Activated T-helper 17 cell treated with anti-CD3 and anti-CD28 coated beads, Interleukin-2, amount 50 U/mL, for 72 hours (primary cell): ENCODE data around the gene SLC9A9. TPM values are rescaled to one million over a fixed set of nuclear protein-coding genes. Genes with fewer than 3 reads are reported as not detected.
"Not testable (repeated sequence)": the region's sequence is repeated elsewhere in the genome, so short reads cannot be mapped to it uniquely, and the experiment has no call there.

Source experiments
- ATAC-seq: fragments of 150-1000 bp; cut with Tn5 transposase; replicated peaks from 2 replicates; pipeline ENCODE4 v1.10.0; 2021; ENCODE audit warnings: mild to moderate bottlenecking, moderate library complexity
- H3K27ac Mint-ChIP-seq: one replicate; pipeline ENCODE4 v1.8.0; 2022; ENCODE audit warnings: mixed read lengths
- H3K27me3 Mint-ChIP-seq: one replicate; pipeline ENCODE4 v1.8.0; 2022; ENCODE audit warnings: mixed read lengths
- H3K36me3 Mint-ChIP-seq: one replicate; pipeline ENCODE4 v1.8.0; 2022; ENCODE audit warnings: low read depth, mild to moderate bottlenecking, mixed read lengths
- H3K4me1 Mint-ChIP-seq: one replicate; pipeline ENCODE4 v1.8.0; 2022; ENCODE audit warnings: mixed read lengths
- H3K4me3 Mint-ChIP-seq: one replicate; pipeline ENCODE4 v1.8.0; 2022; ENCODE audit warnings: mild to moderate bottlenecking, mixed read lengths
- H3K9me3 Mint-ChIP-seq: one replicate; pipeline ENCODE4 v1.8.0; 2022; ENCODE audit warnings: mixed read lengths
- total RNA-seq, 2 donors: library from RNA; stranded (reverse); gene quantifications; one replicate each; pipeline ENCODE4 v1.2.3, GENCODE V29; 2022

SLC9A9 gene
- total RNA-seq, 2 donors from 2014 or later = 4.0 to 15.2 TPM

DNA sequence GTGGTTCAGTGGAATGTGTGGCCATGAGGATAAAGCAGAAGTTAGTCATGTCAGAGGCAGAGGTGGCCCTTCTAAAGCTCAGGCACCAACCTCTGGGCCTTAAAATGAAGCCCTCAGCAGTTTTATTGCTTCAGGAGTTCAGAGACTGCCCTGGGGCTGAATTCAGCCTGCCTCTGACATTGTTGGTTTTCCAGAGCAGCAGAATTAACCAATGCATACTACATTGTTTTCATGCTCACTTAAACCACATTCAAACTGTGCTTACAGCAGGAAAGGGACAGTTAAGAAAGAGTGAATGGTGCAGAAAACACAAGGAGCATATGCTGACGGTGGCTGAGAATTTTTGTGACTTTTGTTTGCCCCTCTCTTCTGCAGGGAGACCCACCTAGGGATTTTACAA lies 408.5 kb downstream of the SLC9A9 start:
- Mint-ChIP-seq H3K4me1 (peaks cover 13% of the 10 kb centered on the region), H3K4me3 (no peak overlapping the region), H3K36me3 (no peaks in the 10 kb centered on the region), H3K9me3 (no peaks in the 10 kb centered on the region), H3K27ac (no peak overlapping the region), H3K27me3 (no peaks in the 10 kb centered on the region)
- ATAC-seq = no peak

GRCh38 chr3:143437405-143437804 lies 410.9 kb downstream of the SLC9A9 start:
- H3K4me1 Mint-ChIP-seq = no peaks in the 10 kb centered on the region
- no peaks in the 10 kb centered on the region for H3K9me3 Mint-ChIP-seq
- ATAC-seq = no peak
- H3K27ac Mint-ChIP-seq = no peak overlapping the region
- no peaks in the 10 kb centered on the region for H3K36me3 Mint-ChIP-seq
- H3K4me3 Mint-ChIP-seq = no peak overlapping the region
- H3K27me3 Mint-ChIP-seq = no peaks in the 10 kb centered on the region

- Mint-ChIP-seq H3K9me3 (no peaks in the 10 kb centered on the region), H3K36me3 (no peaks in the 10 kb centered on the region), H3K4me3 (no peak overlapping the region), H3K27ac (no peak overlapping the region), H3K4me1 (no peaks in the 10 kb centered on the region), H3K27me3 (no peaks in the 10 kb centered on the region)
- ATAC-seq = no peak
Measured at GRCh38 chr3:143436231-143436930, 411.9 kb downstream of the SLC9A9 start.

DNA sequence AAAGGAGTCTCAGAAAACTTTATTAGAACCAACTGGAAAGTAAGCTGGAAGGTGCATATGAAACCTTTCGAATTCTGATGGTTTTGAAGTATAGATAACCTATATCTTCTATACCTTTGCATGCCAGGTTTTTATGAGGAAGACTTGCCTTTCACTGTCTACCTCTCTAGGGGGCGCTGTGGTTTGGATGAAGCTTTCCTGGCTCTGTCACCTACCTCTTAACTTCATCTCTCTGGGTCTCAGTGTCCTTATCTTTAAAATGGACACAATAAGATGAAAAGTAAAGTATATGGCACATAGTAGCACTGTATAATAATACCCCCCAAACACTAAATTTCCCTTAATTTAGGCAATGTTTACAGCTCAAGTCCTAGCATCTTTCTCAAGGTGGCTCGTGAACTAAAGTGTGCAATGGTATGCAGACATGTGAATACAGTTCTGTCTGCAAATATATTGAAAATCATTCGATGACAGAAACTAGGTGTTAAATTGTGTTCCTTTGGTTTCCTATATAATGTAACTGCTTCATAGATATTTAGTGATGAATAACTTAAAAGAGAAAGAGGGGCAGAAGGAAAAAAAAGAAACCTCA lies 414.4 kb downstream of the SLC9A9 start:
- no peaks in the 10 kb centered on the region for H3K27me3 Mint-ChIP-seq
- ATAC-seq = no peak
- no peaks in the 10 kb centered on the region for H3K9me3 Mint-ChIP-seq
- H3K4me3 Mint-ChIP-seq = no peak overlapping the region
- H3K36me3 Mint-ChIP-seq = no peaks in the 10 kb centered on the region
- H3K27ac Mint-ChIP-seq = no peak overlapping the region
- H3K4me1 Mint-ChIP-seq = no peaks in the 10 kb centered on the region

DNA sequence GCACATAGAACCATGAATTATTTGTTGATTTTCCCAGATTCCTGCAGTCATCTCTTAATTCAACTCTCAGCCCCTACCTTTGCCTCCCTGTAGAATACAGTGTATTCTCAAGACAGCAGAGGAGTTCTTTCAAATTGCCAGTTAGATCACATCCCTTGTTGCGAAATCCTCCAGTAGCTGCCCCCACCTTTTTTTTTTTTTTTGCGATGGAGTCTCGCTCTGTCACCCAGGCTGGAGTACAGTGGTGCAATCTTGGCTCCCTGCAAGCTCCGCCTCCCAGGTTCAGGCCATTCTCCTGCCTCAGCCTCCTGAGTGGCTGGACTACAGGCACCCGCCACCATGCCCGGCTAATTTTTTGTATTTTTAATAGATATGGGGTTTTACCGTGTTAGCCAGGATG lies 417.0 kb downstream of the SLC9A9 start:
- ATAC-seq, H3K9me3 Mint-ChIP-seq, H3K4me1 Mint-ChIP-seq, H3K27ac Mint-ChIP-seq, H3K4me3 Mint-ChIP-seq, H3K27me3 Mint-ChIP-seq, H3K36me3 Mint-ChIP-seq: not testable (repeated sequence)

- Mint-ChIP-seq H3K27me3 (no peaks in the 10 kb centered on the region), H3K36me3 (no peaks in the 10 kb centered on the region), H3K4me3 (no peak overlapping the region), H3K9me3 (no peaks in the 10 kb centered on the region), H3K4me1 (no peaks in the 10 kb centered on the region), H3K27ac (no peak overlapping the region)
- ATAC-seq = no peak
Measured at GRCh38 chr3:143430568-143430967, 417.7 kb downstream of the SLC9A9 start.

- no peak for ATAC-seq
- Mint-ChIP-seq H3K27me3 (no peaks in the 10 kb centered on the region), H3K9me3 (no peaks in the 10 kb centered on the region), H3K27ac (no peak overlapping the region), H3K36me3 (no peaks in the 10 kb centered on the region), H3K4me1 (no peaks in the 10 kb centered on the region), H3K4me3 (no peak overlapping the region)
Measured at GRCh38 chr3:143429628-143430514, 418.4 kb downstream of the SLC9A9 start.

DNA sequence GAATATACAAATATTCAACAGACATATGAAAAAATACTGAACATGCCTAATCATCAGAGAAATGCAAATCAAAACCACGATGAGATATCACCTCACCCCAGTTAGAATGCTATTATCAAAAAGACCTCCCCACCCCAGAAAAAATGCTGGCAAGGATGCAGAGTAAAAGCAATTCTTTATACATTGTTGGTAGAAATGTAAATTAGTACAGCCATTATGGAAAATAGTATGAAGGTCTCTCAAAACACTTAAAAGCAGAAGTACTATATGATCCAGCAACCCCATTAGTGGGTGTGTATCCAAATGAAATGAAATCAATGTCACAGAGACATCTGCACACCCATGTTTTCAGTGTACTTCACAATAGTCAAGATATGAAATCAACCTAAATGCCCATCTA lies 420.0 kb downstream of the SLC9A9 start:
- H3K4me3 Mint-ChIP-seq = no peak overlapping the region
- no peaks in the 10 kb centered on the region for H3K36me3 Mint-ChIP-seq
- no peak overlapping the region for H3K27ac Mint-ChIP-seq
- no peaks in the 10 kb centered on the region for H3K9me3 Mint-ChIP-seq
- ATAC-seq = no peak
- H3K27me3 Mint-ChIP-seq = no peaks in the 10 kb centered on the region
- no peaks in the 10 kb centered on the region for H3K4me1 Mint-ChIP-seq

- Mint-ChIP-seq H3K27ac (no peak overlapping the region), H3K9me3 (no peaks in the 10 kb centered on the region), H3K4me3 (no peak overlapping the region), H3K4me1 (no peaks in the 10 kb centered on the region), H3K36me3 (no peaks in the 10 kb centered on the region), H3K27me3 (no peaks in the 10 kb centered on the region)
- ATAC-seq = no peak
Measured at GRCh38 chr3:143427631-143428030, 420.6 kb downstream of the SLC9A9 start.

DNA sequence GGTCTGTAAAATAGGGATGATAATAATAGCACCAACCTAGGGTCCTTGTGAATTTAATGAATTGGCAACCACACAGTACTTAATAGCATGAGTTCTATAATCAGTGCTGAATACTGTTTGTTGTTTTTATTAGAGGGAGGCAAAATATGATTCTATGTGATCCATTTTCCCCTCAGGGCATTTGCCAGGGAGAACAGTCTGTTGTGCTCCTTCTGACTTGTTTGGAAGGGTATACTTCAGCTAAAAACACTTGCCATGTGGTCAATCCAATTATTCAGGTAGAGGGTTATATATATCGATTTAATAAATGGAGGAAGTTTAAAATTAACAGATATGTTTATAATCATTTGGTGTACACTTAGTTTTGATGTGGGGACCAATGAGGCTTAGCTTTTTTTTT lies 423.4 kb downstream of the SLC9A9 start:
- H3K9me3 Mint-ChIP-seq = no peaks in the 10 kb centered on the region
- no peak for ATAC-seq
- H3K4me3 Mint-ChIP-seq = no peak overlapping the region
- H3K36me3 Mint-ChIP-seq = no peaks in the 10 kb centered on the region
- no peaks in the 10 kb centered on the region for H3K27me3 Mint-ChIP-seq
- no peak overlapping the region for H3K27ac Mint-ChIP-seq
- no peaks in the 10 kb centered on the region for H3K4me1 Mint-ChIP-seq

DNA sequence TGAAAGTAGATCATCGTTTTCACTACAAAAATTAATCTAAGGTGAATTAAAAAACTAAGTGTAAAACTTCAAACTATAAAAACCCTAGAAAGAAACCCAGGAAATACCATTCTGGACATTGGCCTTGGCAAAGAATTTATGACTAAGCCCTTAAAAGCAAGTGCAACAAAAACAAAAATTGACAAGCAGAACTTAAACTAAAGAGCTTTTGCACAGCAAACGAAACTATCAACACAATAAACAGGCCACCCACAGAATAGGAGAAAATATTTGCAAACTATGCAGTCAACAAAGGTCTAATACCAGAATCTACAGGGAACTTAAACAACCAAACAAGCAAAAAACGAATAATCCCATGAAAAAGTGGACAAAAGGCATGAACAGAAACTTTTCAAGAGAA lies 426.7 kb downstream of the SLC9A9 start:
- Mint-ChIP-seq H3K4me1 (no peaks in the 10 kb centered on the region), H3K27ac (no peak overlapping the region), H3K27me3 (no peaks in the 10 kb centered on the region), H3K9me3 (no peaks in the 10 kb centered on the region), H3K36me3 (no peaks in the 10 kb centered on the region), H3K4me3 (no peak overlapping the region)
- no peak for ATAC-seq

DNA sequence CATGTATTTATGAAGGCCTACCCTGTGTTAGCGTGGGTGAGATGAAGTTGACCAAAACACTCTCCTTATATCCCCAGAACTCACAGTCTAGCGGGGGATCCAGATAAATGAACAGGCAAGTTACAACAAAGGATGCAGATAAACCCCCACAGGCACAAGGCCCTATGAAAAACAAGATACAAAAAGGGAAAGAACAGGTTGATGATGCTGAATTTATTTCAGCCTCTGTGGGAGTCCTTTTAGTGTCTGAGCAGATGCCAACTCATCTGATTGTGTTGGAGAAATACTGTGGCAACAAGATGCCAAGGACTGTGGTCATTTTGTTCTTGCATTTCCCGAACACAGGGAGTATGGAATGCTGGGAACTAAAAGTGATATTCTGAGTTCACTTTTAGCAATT lies 428.7 kb downstream of the SLC9A9 start:
- Mint-ChIP-seq H3K36me3 (no peaks in the 10 kb centered on the region), H3K4me3 (no peak overlapping the region), H3K27ac (no peak overlapping the region), H3K9me3 (no peaks in the 10 kb centered on the region), H3K27me3 (no peaks in the 10 kb centered on the region), H3K4me1 (peaks cover 2% of the 10 kb centered on the region)
- no peak for ATAC-seq

- Mint-ChIP-seq H3K27me3 (no peaks in the 10 kb centered on the region), H3K36me3 (no peaks in the 10 kb centered on the region), H3K4me1 (peaks cover 5% of the 10 kb centered on the region), H3K4me3 (no peak overlapping the region), H3K27ac (no peak overlapping the region), H3K9me3 (no peaks in the 10 kb centered on the region)
- ATAC-seq = no peak
Measured at GRCh38 chr3:143418391-143418790, 429.9 kb downstream of the SLC9A9 start.

GRCh38 chr3:143416229-143416628 lies 432.0 kb downstream of the SLC9A9 start:
- Mint-ChIP-seq H3K4me1 (peaks cover 5% of the 10 kb centered on the region), H3K4me3 (no peak overlapping the region), H3K36me3 (no peaks in the 10 kb centered on the region), H3K9me3 (no peaks in the 10 kb centered on the region), H3K27ac (no peak overlapping the region), H3K27me3 (no peaks in the 10 kb centered on the region)
- ATAC-seq = no peak
